CD14-positive monocyte (primary cell): Measurements from ENCODE around the gene MINDY3. TPM values are rescaled to one million over a fixed set of nuclear protein-coding genes. Genes with fewer than 3 reads are reported as not detected.

Source experiments
- DNase-seq, 3 donors: peaks; one replicate each; pipeline ENCODE4 v3.0.0-alpha.2; 2011 to 2022
- H2AFZ ChIP-seq: 2 replicates; pipeline ENCODE4 v1.6.0; 2012; ENCODE audit warnings: mild to moderate bottlenecking, low read depth, low read length, inconsistent platforms; ENCODE audit not compliant: insufficient read depth, poor library complexity, severe bottlenecking
- H3K27ac ChIP-seq, 2 donors: 1 replicate in 1 of 2; 2 replicates in 1 of 2; pipeline ENCODE4 v1.5.1; 2012 to 2013; ENCODE audit warnings: low read length in 2 of 2, control low read depth in 1 of 2, inconsistent platforms in 1 of 2, low read depth in 1 of 2, mild to moderate bottlenecking in 1 of 2
- H3K27me3 ChIP-seq, 2 donors: one replicate each; pipeline versions ENCODE4 v1.6.0 to v1.6.1; 2011 to 2013; ENCODE audit warnings: low read length in 2 of 2; ENCODE audit not compliant: control insufficient read depth in 2 of 2, insufficient read depth in 2 of 2
- H3K36me3 ChIP-seq, 2 donors: replicated peaks in 1 of 2; 1 replicate in 1 of 2; 2 replicates in 1 of 2; pipeline versions ENCODE4 v1.5.1 to v1.6.1; 2012 to 2013; ENCODE audit warnings: low read length in 2 of 2, control low read depth in 1 of 2, inconsistent platforms in 1 of 2, mild to moderate bottlenecking in 1 of 2; ENCODE audit not compliant: insufficient read depth in 2 of 2, control insufficient read depth in 1 of 2
- H3K4me1 ChIP-seq, 2 donors: 1 replicate in 1 of 2; 2 replicates in 1 of 2; pipeline versions ENCODE4 v1.5.1 to v1.6.1; 2012 to 2013; ENCODE audit warnings: low read length in 2 of 2, control low read depth in 1 of 2, inconsistent platforms in 1 of 2, mild to moderate bottlenecking in 1 of 2, moderate library complexity in 1 of 2; ENCODE audit not compliant: insufficient read depth in 2 of 2, control insufficient read depth in 1 of 2
- H3K4me2 ChIP-seq: replicated peaks from 2 replicates; pipeline ENCODE3; 2012; ENCODE audit warnings: low read length, moderate library complexity, mild to moderate bottlenecking; ENCODE audit not compliant: poor library complexity, severe bottlenecking; ENCODE audit errors: extremely low read depth
- H3K4me3 ChIP-seq, 3 experiments: fragments of 200-600 bp in 1 of 3; sonication (generic) in 1 of 3; replicated peaks in 1 of 3; 1 replicate in 2 of 3; 2 replicates in 1 of 3; pipeline ENCODE4 v1.5.1; 2011 to 2013; ENCODE audit warnings: low read length in 3 of 3, mild to moderate bottlenecking in 3 of 3, control low read depth in 2 of 3, low read depth in 2 of 3, inconsistent platforms in 1 of 3, moderate library complexity in 1 of 3
- H3K79me2 ChIP-seq: 2 replicates; pipeline ENCODE4 v1.6.0; 2012; ENCODE audit warnings: mild to moderate bottlenecking, control low read depth, inconsistent platforms, low read length, moderate library complexity; ENCODE audit not compliant: insufficient read depth
- H3K9ac ChIP-seq: 2 replicates; pipeline ENCODE4 v1.6.0; 2017; ENCODE audit warnings: low read length, mild to moderate bottlenecking; ENCODE audit not compliant: insufficient read depth, poor library complexity, severe bottlenecking
- H3K9me3 ChIP-seq, 2 donors: replicated peaks in 1 of 2; 1 replicate in 1 of 2; 2 replicates in 1 of 2; pipeline versions ENCODE4 v1.5.1 to v1.6.1; 2012 to 2013; ENCODE audit warnings: low read length in 2 of 2, control low read depth in 1 of 2; ENCODE audit not compliant: control insufficient read depth in 1 of 2, insufficient read depth in 1 of 2
- H4K20me1 ChIP-seq: 2 replicates; pipeline ENCODE4 v1.6.0; 2012; ENCODE audit warnings: mild to moderate bottlenecking, low read length, control low read depth, moderate library complexity; ENCODE audit not compliant: insufficient read depth
- H3K27ac Mint-ChIP-seq, 7 donors: one replicate each; pipeline ENCODE4 v1.8.0; 2020; ENCODE audit warnings: mild to moderate bottlenecking in 7 of 7, mixed read lengths in 7 of 7, moderate library complexity in 6 of 7, inconsistent platforms in 2 of 7
- H3K27me3 Mint-ChIP-seq, 3 donors: one replicate each; pipeline ENCODE4 v1.8.0; 2021 to 2022; ENCODE audit warnings: low read depth in 3 of 3, mild to moderate bottlenecking in 3 of 3, mixed read lengths in 3 of 3, moderate library complexity in 3 of 3, inconsistent platforms in 1 of 3
- H3K36me3 Mint-ChIP-seq, 2 donors: one replicate each; pipeline ENCODE4 v1.8.0; 2020; ENCODE audit warnings: mixed read lengths in 2 of 2, inconsistent platforms in 1 of 2, mild to moderate bottlenecking in 1 of 2
- H3K4me1 Mint-ChIP-seq: one replicate; pipeline ENCODE4 v1.8.0; 2020; ENCODE audit warnings: mild to moderate bottlenecking, mixed read lengths
- H3K4me3 Mint-ChIP-seq, 2 donors: one replicate each; pipeline ENCODE4 v1.8.0; 2020; ENCODE audit warnings: mild to moderate bottlenecking in 2 of 2, mixed read lengths in 2 of 2, moderate library complexity in 1 of 2
- H3K9me3 Mint-ChIP-seq, 7 donors: one replicate each; pipeline ENCODE4 v1.8.0; 2020 to 2022; ENCODE audit warnings: mixed read lengths in 7 of 7, mild to moderate bottlenecking in 6 of 7, moderate library complexity in 6 of 7, inconsistent platforms in 2 of 7
- WGBS: methylation state at CpG from one replicate; pipeline ENCODE4 v1.1.5; 2013; ENCODE audit warnings: missing lambda C conversion rate; ENCODE audit not compliant: insufficient coverage; 5-methylcytosine and 5-hydroxymethylcytosine counted together
- intact Hi-C, 2 donors: fragments of 100-400 bp; cut with micrococcal nuclease; formaldehyde crosslinking; loops; one replicate each; pipeline versions ENCODE4 v1.15.0 to v1.15.1; 2023
- polyA plus RNA-seq, 3 donors: library from polyadenylated mRNA; depleted of rRNA in 1 of 3; unstranded in 2 of 3; stranded (reverse) in 1 of 3; fragments of 300-500 nt in 2 of 3; fragments of >200 nt in 1 of 3; fragmentation: Illumina TruSeq in 2 of 3; gene quantifications; 1 replicate in 2 of 3; 2 replicates in 1 of 3; pipeline ENCODE4 v1.2.3, GENCODE V29; 2012 to 2021
- TF ChIP-seq, protein P1 (sequence below): fragments of 200-600 bp; IDR thresholded peaks from one replicate; pipeline ENCODE4 v1.8.0; 2022; ENCODE audit warnings: antibody characterized with exemption, mild to moderate bottlenecking

Gene MINDY3
- polyA plus RNA-seq, 3 donors, result 2.4 to 14.8 (median 4.4) TPM

DNA sequence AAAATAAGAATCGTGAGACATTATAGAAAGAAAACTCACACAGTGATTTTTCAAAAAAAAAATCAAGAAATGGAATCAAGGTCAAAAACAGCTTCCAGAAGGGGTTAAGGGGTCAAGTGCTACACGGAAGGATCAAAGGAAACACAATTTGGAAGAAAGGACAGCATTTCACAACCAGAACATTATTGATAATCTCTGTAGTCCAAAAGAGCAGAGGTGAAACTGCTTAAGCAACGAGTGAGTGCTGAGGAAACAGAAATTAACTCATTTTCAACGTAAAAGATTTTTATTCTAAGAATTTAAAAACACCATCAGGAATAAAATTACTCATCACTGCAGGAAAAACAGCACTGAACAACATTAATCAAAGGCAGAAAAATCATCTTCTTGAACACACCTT is 23.5 kb downstream of the MINDY3 start:
- Histone ChIP-seq H3K4me1 (no peaks in the 10 kb centered on the region), H2AFZ (no peak overlapping the region), H3K27ac (no peak overlapping the region), H3K79me2 (no peaks in the 10 kb centered on the region), H3K4me3 (no peak overlapping the region), H3K4me2 (no peak overlapping the region), H4K20me1 (peaks cover 6% of the 10 kb centered on the region), H3K9ac (no peak overlapping the region), H3K36me3 (peaks cover 37 to 80% of the 10 kb centered on the region in 2 donors), H3K27me3 (no peaks in the 10 kb centered on the region), H3K9me3 (no peaks in the 10 kb centered on the region)
- H3K9me3 Mint-ChIP-seq, result no peaks in the 10 kb centered on the region
- DNase-seq, result no peak
- H3K27ac Mint-ChIP-seq, result no peak overlapping the region
- H3K4me3 Mint-ChIP-seq, result no peak overlapping the region
- peaks cover 6% of the 10 kb centered on the region for H3K4me1 Mint-ChIP-seq
- H3K36me3 Mint-ChIP-seq, result peaks cover 28 to 31% of the 10 kb centered on the region in 2 donors
- H3K27me3 Mint-ChIP-seq, result no peaks in the 10 kb centered on the region
- TF ChIP-seq, protein P1, sequence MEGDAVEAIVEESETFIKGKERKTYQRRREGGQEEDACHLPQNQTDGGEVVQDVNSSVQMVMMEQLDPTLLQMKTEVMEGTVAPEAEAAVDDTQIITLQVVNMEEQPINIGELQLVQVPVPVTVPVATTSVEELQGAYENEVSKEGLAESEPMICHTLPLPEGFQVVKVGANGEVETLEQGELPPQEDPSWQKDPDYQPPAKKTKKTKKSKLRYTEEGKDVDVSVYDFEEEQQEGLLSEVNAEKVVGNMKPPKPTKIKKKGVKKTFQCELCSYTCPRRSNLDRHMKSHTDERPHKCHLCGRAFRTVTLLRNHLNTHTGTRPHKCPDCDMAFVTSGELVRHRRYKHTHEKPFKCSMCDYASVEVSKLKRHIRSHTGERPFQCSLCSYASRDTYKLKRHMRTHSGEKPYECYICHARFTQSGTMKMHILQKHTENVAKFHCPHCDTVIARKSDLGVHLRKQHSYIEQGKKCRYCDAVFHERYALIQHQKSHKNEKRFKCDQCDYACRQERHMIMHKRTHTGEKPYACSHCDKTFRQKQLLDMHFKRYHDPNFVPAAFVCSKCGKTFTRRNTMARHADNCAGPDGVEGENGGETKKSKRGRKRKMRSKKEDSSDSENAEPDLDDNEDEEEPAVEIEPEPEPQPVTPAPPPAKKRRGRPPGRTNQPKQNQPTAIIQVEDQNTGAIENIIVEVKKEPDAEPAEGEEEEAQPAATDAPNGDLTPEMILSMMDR, result no peak
- intact Hi-C loops, result no loop called here
- no CpG with 5 or more reads among the region's 4 CpGs for WGBS

DNA sequence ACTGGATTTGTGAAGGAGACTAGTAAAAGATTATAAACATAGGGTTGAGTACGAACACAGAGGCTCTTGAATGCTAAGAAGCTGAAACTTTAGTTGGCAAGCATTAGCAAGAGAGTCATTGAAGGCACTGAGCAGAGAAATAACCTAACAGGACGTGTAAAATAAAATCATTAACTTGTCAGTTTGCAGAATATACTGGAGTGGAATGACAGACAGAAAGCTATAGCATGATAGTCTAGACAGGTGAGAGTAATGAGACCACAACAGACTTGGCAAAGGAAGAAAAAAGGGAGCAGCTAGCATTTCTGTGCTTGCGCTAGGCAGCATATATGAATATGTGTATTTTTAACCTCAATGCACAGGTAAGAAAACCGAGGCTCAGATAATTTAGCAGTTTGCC is 30.8 kb downstream of the MINDY3 start:
- H3K4me1 ChIP-seq, result no peaks in the 10 kb centered on the region
- no peak overlapping the region for H3K4me3 Mint-ChIP-seq
- no peaks in the 10 kb centered on the region for H4K20me1 ChIP-seq
- H3K79me2 ChIP-seq, result no peaks in the 10 kb centered on the region
- H3K9ac ChIP-seq, result no peak overlapping the region
- peaks cover 52 to 92% of the 10 kb centered on the region in 2 donors for H3K36me3 ChIP-seq
- peaks cover 62 to 69% of the 10 kb centered on the region in 2 donors for H3K36me3 Mint-ChIP-seq
- intact Hi-C loops, result no loop called here
- H3K4me3 ChIP-seq, result no peak overlapping the region
- WGBS, result 92% methylated on average over 4 of the region's 4 CpGs
- no peaks in the 10 kb centered on the region for H3K27me3 Mint-ChIP-seq
- H3K27ac ChIP-seq, result no peak overlapping the region
- H3K27me3 ChIP-seq, result no peaks in the 10 kb centered on the region
- H2AFZ ChIP-seq, result no peak overlapping the region
- no peaks in the 10 kb centered on the region for H3K9me3 Mint-ChIP-seq
- no peak overlapping the region for H3K4me2 ChIP-seq
- no peaks in the 10 kb centered on the region for H3K9me3 ChIP-seq
- no peak for DNase-seq
- no peaks in the 10 kb centered on the region for H3K4me1 Mint-ChIP-seq
- TF ChIP-seq, protein P1, result no peak
- H3K27ac Mint-ChIP-seq, result no peak overlapping the region
